Spleen (tissue), 11 donors: Measurements from ENCODE around the gene CSMD2. TPM values are rescaled to one million over a fixed set of nuclear protein-coding genes. Genes with fewer than 3 reads are reported as not detected.

Experiments
- DNase-seq: peaks from one replicate; pipeline ENCODE4 v3.0.0-alpha.2; 2020
- H3K27ac ChIP-seq, 8 donors: fragments of 200-600 bp; sonication (generic) in 7 of 8; 1 replicate in 4 of 8; 2 replicates in 4 of 8; pipeline versions ENCODE4 v1.5.0 to v1.8.0; 2016 to 2021; ENCODE audit warnings: inconsistent platforms in 4 of 8, mild to moderate bottlenecking in 4 of 8, moderate library complexity in 1 of 8
- H3K27me3 ChIP-seq, 7 donors: fragments of 200-600 bp; sonication (generic) in 6 of 7; replicated peaks in 1 of 7; 1 replicate in 4 of 7; 2 replicates in 3 of 7; pipeline versions ENCODE4 v1.5.0 to v1.8.0; 2016 to 2021; ENCODE audit warnings: inconsistent platforms in 3 of 7, mild to moderate bottlenecking in 1 of 7
- H3K36me3 ChIP-seq, 6 donors: fragments of 200-600 bp; sonication (generic) in 5 of 6; 1 replicate in 4 of 6; 2 replicates in 2 of 6; pipeline versions ENCODE4 v1.5.0 to v1.8.0; 2016 to 2021; ENCODE audit warnings: inconsistent platforms in 2 of 6
- H3K4me1 ChIP-seq, 6 donors: fragments of 200-600 bp; sonication (generic) in 5 of 6; 1 replicate in 3 of 6; 2 replicates in 3 of 6; pipeline versions ENCODE4 v1.5.0 to v1.8.0; 2016 to 2021; ENCODE audit warnings: inconsistent platforms in 3 of 6
- H3K4me3 ChIP-seq, 8 donors: fragments of 200-600 bp; sonication (generic) in 7 of 8; 1 replicate in 4 of 8; 2 replicates in 4 of 8; pipeline versions ENCODE4 v1.5.0 to v1.8.0; 2016 to 2021; ENCODE audit warnings: inconsistent platforms in 4 of 8, mild to moderate bottlenecking in 4 of 8, moderate library complexity in 2 of 8
- H3K9me3 ChIP-seq, 8 donors: fragments of 200-600 bp; sonication (generic) in 7 of 8; 1 replicate in 4 of 8; 2 replicates in 4 of 8; pipeline versions ENCODE4 v1.5.0 to v1.8.0; 2016 to 2021; ENCODE audit warnings: inconsistent platforms in 4 of 8
- POLR2A ChIP-seq, 3 donors: fragments of 450-650 bp; IDR thresholded peaks; one replicate each; pipeline ENCODE4 v1.5.1; 2017; ENCODE audit warnings: antibody characterized with exemption in 3 of 3, mild to moderate bottlenecking in 1 of 3
- POLR2AphosphoS5 ChIP-seq, 3 donors: sonication (generic); formaldehyde crosslinking; IDR thresholded peaks; one replicate each; pipeline ENCODE4 v1.5.1; 2017; ENCODE audit warnings: antibody characterized with exemption in 3 of 3
- WGBS, 5 donors: extraction: QIAGEN DNeasy Blood & Tissue Kit in 3 of 5; methylation state at CpG; one replicate each; pipeline versions ENCODE4 v1.1.5 to v1.1.7; 2013 to 2018; 5-methylcytosine and 5-hydroxymethylcytosine counted together
- intact Hi-C: fragments of 100-400 bp; cut with DNase I; formaldehyde crosslinking; loops from one replicate; pipeline ENCODE4 v1.15.0; 2023; ENCODE audit warnings: low total_unique reads
- polyA plus RNA-seq, 3 donors: library from polyadenylated mRNA; stranded (reverse); fragments of 200-250 nt; gene quantifications; one replicate each; pipeline ENCODE4 v1.2.1, GENCODE V29; 2013
- total RNA-seq, 7 donors: library from RNA; depleted of rRNA in 3 of 7; stranded (reverse); fragments of >200 nt in 3 of 7; fragmentation: NEBNext Ultra II Directional in 4 of 7; extraction: Animal tissue kit (Norgen Biotek cat#: 25700) in 4 of 7; gene quantifications; one replicate each; pipeline versions ENCODE4 v1.1.0 to v1.2.1, GENCODE V29; 2016 to 2021
- TF ChIP-seq, protein P1 (sequence below), 11 experiments: fragments of 200-600 bp in 7 of 11; fragments of 450-650 bp in 4 of 11; sonication (generic) in 4 of 11; IDR thresholded peaks in 8 of 11; conservative IDR thresholded peaks in 3 of 11; 1 replicate in 7 of 11; 2 replicates in 4 of 11; pipeline versions ENCODE4 v1.4.0 to v1.8.0; 2016 to 2021; ENCODE audit warnings: antibody characterized with exemption in 11 of 11, inconsistent platforms in 4 of 11, mild to moderate bottlenecking in 1 of 11
- donor health status: healthy with polysubstance abuse.
- donor health status: DM: no; HTN: no; CAD: no; lungs with moderate emphysema.
- donor health status: DM: no; HTN: no; CAD: no.
- donor health status: Bipolar disorder and iron deficiency.
- donor health status: healthy.
- donor health status: DM: no; HTN: no; CAD: no.
- donor health status: DM: yes; HTN: yes; CAD: no.

The CSMD2 gene
- total and polyA plus RNA-seq, 10 donors = 0.12 to 2.7 (median 0.96) TPM

DNA sequence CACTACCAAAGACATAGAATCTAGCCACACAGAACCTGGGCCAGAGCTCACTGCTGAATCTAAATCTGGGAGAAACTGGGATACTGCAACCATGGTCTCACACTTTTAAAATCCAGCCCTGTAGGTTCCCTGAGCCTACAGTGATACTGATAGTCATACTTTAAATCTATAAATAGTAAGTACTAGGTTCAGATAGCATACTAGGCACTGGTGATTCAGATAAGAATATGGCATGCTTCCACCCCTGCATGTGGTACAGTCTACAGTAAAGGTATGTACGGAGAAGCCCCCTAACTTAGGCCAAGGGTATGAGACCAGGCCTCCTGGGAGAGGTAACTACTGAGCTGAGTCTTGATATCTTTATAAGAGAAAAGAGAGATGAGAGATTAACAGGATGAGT, 494.5 kb downstream of the CSMD2 start:
- no peak for TF ChIP-seq POLR2A (IDR thresholded peaks at IDR 0.05)
- no peak for TF ChIP-seq POLR2AphosphoS5 (IDR thresholded peaks at IDR 0.05)
- TF ChIP-seq, protein P1, sequence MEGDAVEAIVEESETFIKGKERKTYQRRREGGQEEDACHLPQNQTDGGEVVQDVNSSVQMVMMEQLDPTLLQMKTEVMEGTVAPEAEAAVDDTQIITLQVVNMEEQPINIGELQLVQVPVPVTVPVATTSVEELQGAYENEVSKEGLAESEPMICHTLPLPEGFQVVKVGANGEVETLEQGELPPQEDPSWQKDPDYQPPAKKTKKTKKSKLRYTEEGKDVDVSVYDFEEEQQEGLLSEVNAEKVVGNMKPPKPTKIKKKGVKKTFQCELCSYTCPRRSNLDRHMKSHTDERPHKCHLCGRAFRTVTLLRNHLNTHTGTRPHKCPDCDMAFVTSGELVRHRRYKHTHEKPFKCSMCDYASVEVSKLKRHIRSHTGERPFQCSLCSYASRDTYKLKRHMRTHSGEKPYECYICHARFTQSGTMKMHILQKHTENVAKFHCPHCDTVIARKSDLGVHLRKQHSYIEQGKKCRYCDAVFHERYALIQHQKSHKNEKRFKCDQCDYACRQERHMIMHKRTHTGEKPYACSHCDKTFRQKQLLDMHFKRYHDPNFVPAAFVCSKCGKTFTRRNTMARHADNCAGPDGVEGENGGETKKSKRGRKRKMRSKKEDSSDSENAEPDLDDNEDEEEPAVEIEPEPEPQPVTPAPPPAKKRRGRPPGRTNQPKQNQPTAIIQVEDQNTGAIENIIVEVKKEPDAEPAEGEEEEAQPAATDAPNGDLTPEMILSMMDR (IDR thresholded peaks at IDR 0.05 in 8 of 11, conservative IDR thresholded peaks at IDR 0.05 in 3 of 11) = no peak
- intact Hi-C loops = no loop called here
- 65 to 89% (median 81%) methylated on average over 1 of the region's 1 CpG for WGBS, 5 donors

DNA sequence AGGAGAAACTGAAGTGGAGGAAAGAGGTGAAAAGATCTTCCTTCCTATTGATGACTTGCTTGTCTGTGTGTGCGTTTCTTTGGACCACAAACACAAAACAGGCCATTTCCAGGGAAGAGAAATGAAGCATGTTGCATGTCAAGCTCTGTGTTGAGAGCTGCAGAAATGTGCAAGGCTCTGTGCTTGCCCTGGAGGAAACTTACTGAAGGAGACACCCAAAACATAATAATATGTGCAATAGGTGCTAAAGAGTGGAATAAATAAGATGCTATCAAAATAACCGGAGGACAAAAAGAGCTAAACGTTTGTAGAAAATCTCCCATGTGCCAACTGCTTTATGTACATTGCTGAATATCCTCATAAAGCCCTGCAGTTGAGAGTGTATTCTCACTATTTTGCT, 496.3 kb downstream of the CSMD2 start:
- TF ChIP-seq POLR2A (IDR thresholded peaks at IDR 0.05) = no peak
- no peak for TF ChIP-seq POLR2AphosphoS5 (IDR thresholded peaks at IDR 0.05)
- TF ChIP-seq, protein P1 (IDR thresholded peaks at IDR 0.05 in 8 of 11, conservative IDR thresholded peaks at IDR 0.05 in 3 of 11) = no peak
- Histone ChIP-seq H3K9me3 (peaks cover 0 to 25% (median 9%) of the 10 kb centered on the region in 8 donors), H3K4me3 (no peak overlapping the region), H3K27me3 (peaks cover 0 to 23% (median 0%) of the 10 kb centered on the region in 7 donors), H3K4me1 (no peaks in the 10 kb centered on the region), H3K36me3 (no peaks in the 10 kb centered on the region), H3K27ac (no peak overlapping the region)
- DNase-seq = no peak
- intact Hi-C loops = no loop called here
- WGBS, 5 donors = 64 to 78% (median 72%) methylated on average over 3 of the region's 3 CpGs

More for the DNA sequence above, 494.5 kb downstream of the CSMD2 start:
- Histone ChIP-seq H3K4me3 (no peak overlapping the region), H3K4me1 (no peaks in the 10 kb centered on the region), H3K9me3 (peaks cover 0 to 25% (median 9%) of the 10 kb centered on the region in 8 donors), H3K27me3 (peaks cover 0 to 20% (median 0%) of the 10 kb centered on the region in 7 donors), H3K36me3 (no peaks in the 10 kb centered on the region), H3K27ac (no peak overlapping the region)
- no peak for DNase-seq

DNA sequence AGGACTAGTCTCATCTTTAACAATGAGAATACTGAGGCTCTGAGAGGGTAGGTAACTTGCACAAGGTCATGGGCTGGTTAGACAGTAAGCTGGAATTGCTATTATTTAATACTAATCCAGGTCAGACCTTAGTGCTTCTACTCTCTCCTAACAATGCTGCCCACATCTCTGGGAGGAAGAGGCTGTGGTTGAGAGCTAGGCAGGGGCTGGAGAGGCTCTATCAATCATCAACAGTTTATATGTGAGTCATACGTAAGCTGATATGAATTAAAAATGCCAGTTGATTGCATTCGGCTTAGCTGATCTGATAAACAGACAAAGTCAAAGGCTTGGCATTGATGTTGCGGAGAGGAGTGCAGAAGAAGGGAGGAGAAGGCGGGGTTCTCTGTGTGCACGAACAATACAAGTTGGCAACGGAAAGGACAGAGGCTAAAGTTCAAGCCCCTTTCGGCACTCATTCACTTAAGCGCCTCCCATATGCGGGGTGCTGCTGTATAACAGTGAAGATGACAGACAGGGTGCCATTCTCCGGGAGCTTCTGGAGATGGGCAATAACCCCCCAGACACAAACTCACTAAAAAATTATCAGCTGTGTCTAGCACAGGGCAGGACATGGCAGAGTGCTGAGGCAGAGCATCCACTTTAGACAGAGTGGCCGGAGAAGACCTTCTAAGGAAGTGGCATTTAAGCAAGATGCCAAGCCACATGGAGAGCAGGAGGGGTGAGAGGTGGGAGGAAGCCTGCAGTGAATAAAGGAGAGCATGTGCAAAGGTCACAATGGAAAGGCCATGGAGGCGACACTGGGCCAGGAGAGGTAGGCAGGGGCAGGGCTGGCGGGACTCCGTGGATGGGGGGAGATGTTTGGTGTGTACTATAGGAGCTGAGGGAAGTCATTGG, 497.4 kb downstream of the CSMD2 start:
- no peak for DNase-seq
- H3K4me1 ChIP-seq = no peaks in the 10 kb centered on the region
- WGBS, 5 donors = 79 to 83% (median 82%) methylated on average over 14 of the region's 14 CpGs
- H3K36me3 ChIP-seq = no peaks in the 10 kb centered on the region
- H3K27ac ChIP-seq = no peak overlapping the region
- no peak overlapping the region for H3K4me3 ChIP-seq
- H3K27me3 ChIP-seq = peaks cover 0 to 23% (median 0%) of the 10 kb centered on the region in 7 donors
- intact Hi-C loops = no loop called here
- peaks cover 0 to 18% (median 8%) of the 10 kb centered on the region in 8 donors for H3K9me3 ChIP-seq
- TF ChIP-seq POLR2AphosphoS5 (IDR thresholded peaks at IDR 0.05) = no peak

DNA sequence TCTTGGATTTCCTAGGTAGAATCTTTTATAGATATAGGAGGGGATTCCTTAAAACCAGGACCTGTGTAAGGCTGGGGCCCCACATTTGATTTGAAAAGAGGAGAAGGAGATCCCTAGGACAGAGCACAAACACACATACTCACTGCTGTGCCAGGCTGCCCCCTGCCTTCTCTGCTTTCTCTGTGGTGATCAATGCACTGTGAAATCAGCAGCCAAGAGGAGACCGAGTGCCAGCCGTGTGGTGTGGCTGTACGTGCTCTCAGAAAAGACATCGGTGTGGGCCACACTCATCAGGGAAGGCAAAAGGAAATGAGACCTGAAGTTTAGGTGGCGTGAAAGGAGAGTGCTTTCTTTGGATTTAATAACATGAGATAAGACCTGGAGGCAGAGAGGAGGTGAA, 498.4 kb downstream of the CSMD2 start:
- Histone ChIP-seq H3K27me3 (peaks cover 0 to 23% (median 0%) of the 10 kb centered on the region in 7 donors), H3K36me3 (no peaks in the 10 kb centered on the region), H3K4me1 (no peaks in the 10 kb centered on the region), H3K9me3 (peaks cover 0 to 7% (median 0%) of the 10 kb centered on the region in 8 donors), H3K4me3 (no peak overlapping the region), H3K27ac (no peak overlapping the region)
- intact Hi-C loops = no loop called here
- TF ChIP-seq POLR2A (IDR thresholded peaks at IDR 0.05) = no peak
- WGBS, 5 donors = 83 to 89% (median 87%) methylated on average over 5 of the region's 5 CpGs
- DNase-seq = no peak

DNA sequence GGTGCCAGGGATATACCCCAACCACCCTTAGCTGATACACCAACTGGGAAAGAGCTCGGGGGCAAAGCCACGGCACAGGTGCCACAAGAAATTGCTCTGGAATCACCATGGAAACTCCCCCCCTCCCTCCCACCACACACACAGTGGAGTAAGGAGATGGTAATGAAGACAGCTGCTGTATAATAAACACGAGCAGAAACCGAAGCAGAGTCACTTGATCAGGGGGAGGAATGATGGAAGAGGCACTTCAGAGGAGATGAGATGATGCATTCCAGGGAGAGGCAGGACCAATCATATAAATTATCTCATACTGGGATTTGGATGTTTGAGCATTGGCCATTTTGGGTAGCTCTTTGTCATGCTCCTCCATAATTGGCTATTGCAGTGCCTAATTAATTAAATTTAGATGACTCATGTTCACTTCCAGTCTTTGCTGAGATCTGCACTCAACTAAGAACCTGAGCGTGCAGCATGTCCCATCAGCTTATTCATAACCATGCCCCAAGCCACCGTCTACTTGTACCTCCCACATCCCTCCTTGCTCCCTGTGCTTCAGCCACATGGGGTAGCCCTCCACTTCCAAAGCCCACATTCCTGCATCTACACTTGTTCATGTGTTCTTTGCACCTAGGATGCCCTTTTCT, 503.1 kb downstream of the CSMD2 start:
- Histone ChIP-seq H3K27me3 (peaks cover 0 to 16% (median 0%) of the 10 kb centered on the region in 7 donors), H3K27ac (no peak overlapping the region), H3K9me3 (no peaks in the 10 kb centered on the region), H3K4me3 (no peak overlapping the region), H3K4me1 (no peaks in the 10 kb centered on the region), H3K36me3 (no peaks in the 10 kb centered on the region)
- no peak for TF ChIP-seq POLR2A (IDR thresholded peaks at IDR 0.05)
- TF ChIP-seq, protein P1 (IDR thresholded peaks at IDR 0.05 in 8 of 11, conservative IDR thresholded peaks at IDR 0.05 in 3 of 11) = no peak
- no peak for TF ChIP-seq POLR2AphosphoS5 (IDR thresholded peaks at IDR 0.05)
- no peak for DNase-seq
- intact Hi-C loops = no loop called here
- WGBS, 5 donors = 64 to 84% (median 74%) methylated on average over 6 of the region's 6 CpGs
